IMR-90 (cell line): ENCODE results near the gene WHRN. TPM values are rescaled to one million over a fixed set of nuclear protein-coding genes. Genes with fewer than 3 reads are reported as not detected.
A peak's percentile ranks its signal among the peaks of the same experiment; 100 is the strongest.

ENCODE experiments used
- ATAC-seq: fragments of 200-7000 bp; cut with Tn5 transposase; 2 replicates; pipeline ENCODE4 v1.9.1; 2020; ENCODE audit warnings: low read depth, mild to moderate bottlenecking, moderate library complexity
- BruUV-seq: library from RNA; stranded (reverse); fragments of 400-500 nt; replicated peaks from 2 replicates; lab custom pipeline; 2021; lab: Mats Ljungman, UMichigan
- CTCF ChIA-PET: fragments of 300-600 bp; formaldehyde crosslinking; extraction: SDS; loops from one replicate; lab custom pipeline; 2021; ENCODE audit warnings: antibody characterized with exemption; lab: Yijun Ruan, JAX
- POLR2A ChIA-PET: fragments of 300-600 bp; sonication (Branson Sonifier 250); formaldehyde crosslinking; loops from one replicate; lab custom pipeline; 2022; ENCODE audit warnings: antibody characterized with exemption; ENCODE audit not compliant: unreplicated experiment; lab: Charles Lee
- DNase-seq: peaks from one replicate; pipeline ENCODE4 v3.0.0; 2013
- H2AFZ ChIP-seq: replicated peaks from 2 replicates; pipeline ENCODE3; 2013; ENCODE audit warnings: low read length, mild to moderate bottlenecking; ENCODE audit not compliant: poor library complexity
- H2AK5ac ChIP-seq: 2 replicates; pipeline ENCODE4 v1.6.1; 2013; ENCODE audit warnings: low read depth, low read length, inconsistent platforms
- H2AK9ac ChIP-seq: replicated peaks from 2 replicates; pipeline ENCODE3; 2013; ENCODE audit warnings: mild to moderate bottlenecking, low read depth, low read length, moderate library complexity; ENCODE audit not compliant: poor library complexity
- H2BK120ac ChIP-seq: 2 replicates; pipeline ENCODE4 v1.6.1; 2013; ENCODE audit warnings: low read depth, low read length, inconsistent platforms
- H2BK15ac ChIP-seq: 3 replicates; pipeline ENCODE4 v1.6.1; 2013; ENCODE audit warnings: low read depth, low read length, inconsistent platforms
- H2BK20ac ChIP-seq: 2 replicates; pipeline ENCODE4 v1.6.1; 2013; ENCODE audit warnings: low read depth, mild to moderate bottlenecking, inconsistent platforms, low read length, moderate library complexity
- H2BK5ac ChIP-seq: 2 replicates; pipeline ENCODE4 v1.6.1; 2013; ENCODE audit warnings: mild to moderate bottlenecking, low read depth, low read length, inconsistent platforms; ENCODE audit not compliant: poor library complexity, severe bottlenecking
- H3K14ac ChIP-seq: replicated peaks from 2 replicates; pipeline ENCODE4 v1.6.1; 2013; ENCODE audit warnings: low read depth, low read length, inconsistent platforms
- H3K18ac ChIP-seq: 2 replicates; pipeline ENCODE4 v1.6.1; 2013; ENCODE audit warnings: low read depth, low read length, control low read depth
- H3K23ac ChIP-seq: 2 replicates; pipeline ENCODE4 v1.6.1; 2013; ENCODE audit warnings: low read depth, low read length, inconsistent platforms
- H3K27ac ChIP-seq: 2 replicates; pipeline ENCODE4 v1.5.1; 2013; ENCODE audit warnings: mild to moderate bottlenecking, control low read depth, low read length; ENCODE audit not compliant: insufficient read depth
- H3K27me3 ChIP-seq: 2 replicates; pipeline ENCODE4 v1.6.1; 2013; ENCODE audit warnings: low read length; ENCODE audit not compliant: control insufficient read depth, insufficient read depth
- H3K36me3 ChIP-seq: 2 replicates; pipeline ENCODE4 v1.6.1; 2013; ENCODE audit warnings: low read length, mixed read lengths; ENCODE audit not compliant: control insufficient read depth, insufficient read depth
- H3K4ac ChIP-seq: 2 replicates; pipeline ENCODE4 v1.6.1; 2013; ENCODE audit warnings: low read depth, low read length, inconsistent platforms
- H3K4me1 ChIP-seq: 2 replicates; pipeline ENCODE4 v1.6.1; 2013; ENCODE audit warnings: low read length, mixed read lengths; ENCODE audit not compliant: control insufficient read depth, insufficient read depth
- H3K4me2 ChIP-seq: 2 replicates; pipeline ENCODE4 v1.6.1; 2013; ENCODE audit warnings: low read depth, mild to moderate bottlenecking, control low read depth, low read length, moderate library complexity
- H3K4me3 ChIP-seq: 2 replicates; pipeline ENCODE4 v1.5.1; 2013; ENCODE audit warnings: low read depth, mild to moderate bottlenecking, control low read depth, low read length, moderate library complexity; ENCODE audit not compliant: insufficient read depth
- H3K56ac ChIP-seq: 2 replicates; pipeline ENCODE4 v1.6.1; 2013; ENCODE audit warnings: low read length, inconsistent platforms; ENCODE audit not compliant: insufficient read depth; ENCODE audit errors: extremely low read depth
- H3K79me1 ChIP-seq, 2 experiments: 2 replicates each; pipeline ENCODE4 v1.6.1; 2013; ENCODE audit warnings: low read length in 2 of 2, inconsistent platforms in 1 of 2, low read depth in 1 of 2
- H3K9ac ChIP-seq: 2 replicates; pipeline ENCODE4 v1.6.1; 2013; ENCODE audit warnings: low read depth, low read length, control low read depth
- H3K9me1 ChIP-seq: 2 replicates; pipeline ENCODE4 v1.6.1; 2013; ENCODE audit warnings: low read length, inconsistent platforms; ENCODE audit not compliant: insufficient read depth
- H3K9me3 ChIP-seq: 2 replicates; pipeline ENCODE4 v1.6.1; 2013; ENCODE audit warnings: low read length; ENCODE audit not compliant: control insufficient read depth, insufficient read depth
- H4K20me1 ChIP-seq: 2 replicates; pipeline ENCODE4 v1.6.1; 2013; ENCODE audit warnings: low read length, inconsistent platforms; ENCODE audit not compliant: insufficient read depth
- H4K5ac ChIP-seq: 2 replicates; pipeline ENCODE4 v1.6.1; 2013; ENCODE audit warnings: mild to moderate bottlenecking, low read depth, low read length, control low read depth
- H4K8ac ChIP-seq, 2 experiments: 2 replicates each; pipeline ENCODE4 v1.6.1; 2013; ENCODE audit warnings: low read depth in 2 of 2, low read length in 2 of 2, control low read depth in 1 of 2, inconsistent platforms in 1 of 2
- H4K91ac ChIP-seq: 2 replicates; pipeline ENCODE4 v1.6.1; 2013; ENCODE audit warnings: low read depth, low read length, inconsistent platforms; ENCODE audit not compliant: insufficient read depth
- BHLHE40 ChIP-seq: fragments of 150-350 bp; IDR thresholded peaks from 2 replicates; pipeline ENCODE4 v1.6.1; 2016; ENCODE audit warnings: mild to moderate bottlenecking, low read depth, low read length
- CEBPB ChIP-seq: IDR thresholded peaks from 2 replicates; pipeline ENCODE4 v1.6.1; 2012; ENCODE audit warnings: low read depth, low read length, improper control_type of control experiment
- CHD1 ChIP-seq: IDR thresholded peaks from 2 replicates; pipeline ENCODE4 v1.6.1; 2012; ENCODE audit warnings: low read depth, low read length, improper control_type of control experiment
- CTCF ChIP-seq: conservative IDR thresholded peaks from 2 replicates; pipeline ENCODE4 v1.5.1; 2012; ENCODE audit warnings: mild to moderate bottlenecking, low read depth, low read length, improper control_type of control experiment
- ELK1 ChIP-seq: fragments of 150-350 bp; IDR thresholded peaks from 2 replicates; pipeline ENCODE4 v1.6.1; 2016; ENCODE audit warnings: low read depth, mild to moderate bottlenecking, low read length, moderate library complexity, borderline replicate concordance
- FOS ChIP-seq: fragments of 150-350 bp; IDR thresholded peaks from 2 replicates; pipeline ENCODE4 v1.6.1; 2016; ENCODE audit warnings: low read depth, low read length
- MAFK ChIP-seq: IDR thresholded peaks from 2 replicates; pipeline ENCODE4 v1.6.1; 2012; ENCODE audit warnings: low read depth, low read length, improper control_type of control experiment
- MAZ ChIP-seq: IDR thresholded peaks from 2 replicates; pipeline ENCODE4 v1.6.1; 2012; ENCODE audit warnings: low read depth, mild to moderate bottlenecking, low read length, improper control_type of control experiment, moderate library complexity, borderline replicate concordance
- MXI1 ChIP-seq: IDR thresholded peaks from 2 replicates; pipeline ENCODE4 v1.6.1; 2012; ENCODE audit warnings: low read depth, mild to moderate bottlenecking, low read length, moderate library complexity, borderline replicate concordance
- NFE2L2 ChIP-seq: fragments of 150-350 bp; IDR thresholded peaks from 2 replicates; pipeline ENCODE4 v1.6.1; 2016; ENCODE audit warnings: low read depth, mild to moderate bottlenecking, low read length
- POLR2A ChIP-seq: IDR thresholded peaks from 2 replicates; pipeline ENCODE4 v1.6.1; 2012; ENCODE audit warnings: mild to moderate bottlenecking, low read depth, low read length
- RAD21 ChIP-seq: IDR thresholded peaks from 2 replicates; pipeline ENCODE4 v1.6.1; 2012; ENCODE audit warnings: low read length, improper control_type of control experiment
- RCOR1 ChIP-seq: IDR thresholded peaks from 2 replicates; pipeline ENCODE4 v1.6.1; 2012; ENCODE audit warnings: mild to moderate bottlenecking, low read length, improper control_type of control experiment; ENCODE audit not compliant: insufficient replicate concordance
- RFX5 ChIP-seq: IDR thresholded peaks from 2 replicates; pipeline ENCODE4 v1.8.0; 2012; ENCODE audit warnings: low read depth, mild to moderate bottlenecking, low read length, moderate library complexity
- SMC3 ChIP-seq: fragments of 150-350 bp; IDR thresholded peaks from 2 replicates; pipeline ENCODE4 v1.6.1; 2016; ENCODE audit warnings: low read depth, mild to moderate bottlenecking, antibody characterized with exemption, low read length, moderate library complexity
- USF2 ChIP-seq: fragments of 150-350 bp; IDR thresholded peaks from 2 replicates; pipeline ENCODE4 v1.6.1; 2017; ENCODE audit warnings: mild to moderate bottlenecking, antibody characterized with exemption, low read length, low read depth
- WGBS, 2 experiments: methylation state at CpG; one replicate each; pipeline versions ENCODE4 v1.1.5 to v1.1.7; 2013; ENCODE audit warnings: missing lambda C conversion rate in 2 of 2; ENCODE audit not compliant: insufficient read length in 1 of 2; ENCODE audit errors: extremely low coverage in 2 of 2; 5-methylcytosine and 5-hydroxymethylcytosine counted together
- dilution Hi-C: fragments of 300-500 bp; cut with HindIII; formaldehyde crosslinking; loops from one replicate; pipeline ENCODE4 v1.14.3; 2018; ENCODE audit warnings: low sequenced_read_pairs; ENCODE audit not compliant: unreplicated experiment
- in situ Hi-C: fragments of 300-500 bp; cut with MboI; formaldehyde crosslinking; loops from 3 replicates; pipeline ENCODE4 v1.14.3; 2019; ENCODE audit warnings: low sequenced_read_pairs, inconsistent platforms, mixed read lengths
- intact Hi-C: fragments of 100-400 bp; cut with micrococcal nuclease; formaldehyde crosslinking; loops from 2 replicates; pipeline ENCODE4 v1.10.0; 2022
- polyA plus RNA-seq, 3 experiments: library from polyadenylated mRNA; depleted of rRNA; stranded (reverse); fragments of >200 nt; gene quantifications; 2 replicates each; pipeline ENCODE4 v1.2.3, GENCODE V29; 2012; ENCODE audit warnings: low replicate concordance in 1 of 3
- total RNA-seq: library from RNA; depleted of rRNA; stranded (reverse); fragments of >200 nt; gene quantifications from 2 replicates; pipeline ENCODE4 v1.2.3, GENCODE V29; 2012

WHRN gene
- total and polyA plus RNA-seq, 2 of the 4 experiments (the other 2 are of a cell fraction) = 0.18 to 2.6 TPM

GRCh38 chr9:114406441-114406840 is 98.8 kb downstream of the WHRN start:
- Histone ChIP-seq H2BK5ac (no peak overlapping the region), H3K79me1 (no peaks in the 10 kb centered on the region), H2AFZ (no peak overlapping the region), H3K9me3 (no peaks in the 10 kb centered on the region), H2BK120ac (no peak overlapping the region), H4K5ac (no peak overlapping the region), H2BK20ac (no peak overlapping the region), H3K4me3 (no peak overlapping the region), H3K27me3 (peaks cover 8% of the 10 kb centered on the region; the same call in 1 of the 2 replicates), H3K36me3 (no peaks in the 10 kb centered on the region), H2BK15ac (no peak overlapping the region), H3K27ac (no peak overlapping the region), H3K4ac (no peak overlapping the region), H3K14ac (no peak overlapping the region), H3K9ac (no peak overlapping the region), H2AK5ac (0 out of 2 replicates have a peak overlapping the region, but pooled peaks have one; percentile 5), H3K4me2 (no peak overlapping the region), H3K23ac (no peak overlapping the region), H2AK9ac (no peak overlapping the region), H3K9me1 (no peaks in the 10 kb centered on the region), H4K91ac (no peak overlapping the region), H3K18ac (no peak overlapping the region), H4K20me1 (0 out of 2 replicates have a peak, but pooled peaks cover 4% of the 10 kb centered on the region), H3K4me1 (no peaks in the 10 kb centered on the region), H3K56ac (no peak overlapping the region), H4K8ac (no peak overlapping the region)
- TF ChIP-seq BHLHE40 = no peak
- no peak for TF ChIP-seq MAFK
- TF ChIP-seq ELK1 = no peak
- no peak for TF ChIP-seq RCOR1
- no peak for TF ChIP-seq RFX5
- TF ChIP-seq FOS = no peak
- TF ChIP-seq USF2 = no peak
- no peak for TF ChIP-seq CTCF
- no peak for TF ChIP-seq CHD1
- TF ChIP-seq CEBPB = no peak
- TF ChIP-seq MXI1 = no peak
- TF ChIP-seq RAD21 = no peak
- TF ChIP-seq NFE2L2 = no peak
- no peak for TF ChIP-seq MAZ
- no peak for TF ChIP-seq SMC3
- TF ChIP-seq POLR2A = no peak
- in situ Hi-C loops = loop anchor here (5.0 to 10.0 kb wide), 3 partner anchors 241 to 498 kb away; no protein-coding TSS in a partner anchor
- 71% methylated on average over 6 of the region's 13 CpGs; no CpG with 5 or more reads in 1 of the 2 experiments for WGBS, 2 experiments
- CTCF ChIA-PET = interaction anchor here (1.9 to 2.2 kb wide), 3 partner anchors 8 to 246 kb away, joined by 12 to 24 read pairs (median 15); no protein-coding TSS in a partner anchor
- BruUV-seq = no TSS peak
- intact Hi-C loops = loop anchor here (5.0 to 10.0 kb wide), 3 partner anchors 181 to 498 kb away; partner anchors contain the start of gene ATP6V1G1
- POLR2A ChIA-PET = no interaction called here
- DNase-seq (no peak), ATAC-seq (no peak)
- dilution Hi-C loops = no loop called here
